Spleen (tissue), 11 donors: ENCODE results near the gene SLC1A5. TPM values are rescaled to one million over a fixed set of nuclear protein-coding genes. Genes with fewer than 3 reads are reported as not detected.

ENCODE experiments used
- DNase-seq: peaks from one replicate; pipeline ENCODE4 v3.0.0-alpha.2; 2020
- H3K27ac ChIP-seq, 8 donors: fragments of 200-600 bp; sonication (generic) in 7 of 8; 1 replicate in 4 of 8; 2 replicates in 4 of 8; pipeline versions ENCODE4 v1.5.0 to v1.8.0; 2016 to 2021; ENCODE audit warnings: inconsistent platforms in 4 of 8, mild to moderate bottlenecking in 4 of 8, moderate library complexity in 1 of 8
- H3K27me3 ChIP-seq, 7 donors: fragments of 200-600 bp; sonication (generic) in 6 of 7; replicated peaks in 1 of 7; 1 replicate in 4 of 7; 2 replicates in 3 of 7; pipeline versions ENCODE4 v1.5.0 to v1.8.0; 2016 to 2021; ENCODE audit warnings: inconsistent platforms in 3 of 7, mild to moderate bottlenecking in 1 of 7
- H3K36me3 ChIP-seq, 6 donors: fragments of 200-600 bp; sonication (generic) in 5 of 6; 1 replicate in 4 of 6; 2 replicates in 2 of 6; pipeline versions ENCODE4 v1.5.0 to v1.8.0; 2016 to 2021; ENCODE audit warnings: inconsistent platforms in 2 of 6
- H3K4me1 ChIP-seq, 6 donors: fragments of 200-600 bp; sonication (generic) in 5 of 6; 1 replicate in 3 of 6; 2 replicates in 3 of 6; pipeline versions ENCODE4 v1.5.0 to v1.8.0; 2016 to 2021; ENCODE audit warnings: inconsistent platforms in 3 of 6
- H3K4me3 ChIP-seq, 8 donors: fragments of 200-600 bp; sonication (generic) in 7 of 8; 1 replicate in 4 of 8; 2 replicates in 4 of 8; pipeline versions ENCODE4 v1.5.0 to v1.8.0; 2016 to 2021; ENCODE audit warnings: inconsistent platforms in 4 of 8, mild to moderate bottlenecking in 4 of 8, moderate library complexity in 2 of 8
- H3K9me3 ChIP-seq, 8 donors: fragments of 200-600 bp; sonication (generic) in 7 of 8; 1 replicate in 4 of 8; 2 replicates in 4 of 8; pipeline versions ENCODE4 v1.5.0 to v1.8.0; 2016 to 2021; ENCODE audit warnings: inconsistent platforms in 4 of 8
- POLR2A ChIP-seq, 3 donors: fragments of 450-650 bp; IDR thresholded peaks; one replicate each; pipeline ENCODE4 v1.5.1; 2017; ENCODE audit warnings: antibody characterized with exemption in 3 of 3, mild to moderate bottlenecking in 1 of 3
- POLR2AphosphoS5 ChIP-seq, 3 donors: sonication (generic); formaldehyde crosslinking; IDR thresholded peaks; one replicate each; pipeline ENCODE4 v1.5.1; 2017; ENCODE audit warnings: antibody characterized with exemption in 3 of 3
- WGBS, 5 donors: extraction: QIAGEN DNeasy Blood & Tissue Kit in 3 of 5; methylation state at CpG; one replicate each; pipeline versions ENCODE4 v1.1.5 to v1.1.7; 2013 to 2018; 5-methylcytosine and 5-hydroxymethylcytosine counted together
- intact Hi-C: fragments of 100-400 bp; cut with DNase I; formaldehyde crosslinking; loops from one replicate; pipeline ENCODE4 v1.15.0; 2023; ENCODE audit warnings: low total_unique reads
- polyA plus RNA-seq, 3 donors: library from polyadenylated mRNA; stranded (reverse); fragments of 200-250 nt; gene quantifications; one replicate each; pipeline ENCODE4 v1.2.1, GENCODE V29; 2013
- total RNA-seq, 7 donors: library from RNA; depleted of rRNA in 3 of 7; stranded (reverse); fragments of >200 nt in 3 of 7; fragmentation: NEBNext Ultra II Directional in 4 of 7; extraction: Animal tissue kit (Norgen Biotek cat#: 25700) in 4 of 7; gene quantifications; one replicate each; pipeline versions ENCODE4 v1.1.0 to v1.2.1, GENCODE V29; 2016 to 2021
- TF ChIP-seq, protein P1 (sequence below), 11 experiments: fragments of 200-600 bp in 7 of 11; fragments of 450-650 bp in 4 of 11; sonication (generic) in 4 of 11; IDR thresholded peaks in 8 of 11; conservative IDR thresholded peaks in 3 of 11; 1 replicate in 7 of 11; 2 replicates in 4 of 11; pipeline versions ENCODE4 v1.4.0 to v1.8.0; 2016 to 2021; ENCODE audit warnings: antibody characterized with exemption in 11 of 11, inconsistent platforms in 4 of 11, mild to moderate bottlenecking in 1 of 11
- donor health status: healthy with polysubstance abuse.
- donor health status: DM: no; HTN: no; CAD: no; lungs with moderate emphysema.
- donor health status: DM: no; HTN: no; CAD: no.
- donor health status: Bipolar disorder and iron deficiency.
- donor health status: healthy.
- donor health status: DM: no; HTN: no; CAD: no.
- donor health status: DM: yes; HTN: yes; CAD: no.

The SLC1A5 gene
- total and polyA plus RNA-seq, 10 donors, result 13.2 to 62.8 (median 48.0) TPM

DNA sequence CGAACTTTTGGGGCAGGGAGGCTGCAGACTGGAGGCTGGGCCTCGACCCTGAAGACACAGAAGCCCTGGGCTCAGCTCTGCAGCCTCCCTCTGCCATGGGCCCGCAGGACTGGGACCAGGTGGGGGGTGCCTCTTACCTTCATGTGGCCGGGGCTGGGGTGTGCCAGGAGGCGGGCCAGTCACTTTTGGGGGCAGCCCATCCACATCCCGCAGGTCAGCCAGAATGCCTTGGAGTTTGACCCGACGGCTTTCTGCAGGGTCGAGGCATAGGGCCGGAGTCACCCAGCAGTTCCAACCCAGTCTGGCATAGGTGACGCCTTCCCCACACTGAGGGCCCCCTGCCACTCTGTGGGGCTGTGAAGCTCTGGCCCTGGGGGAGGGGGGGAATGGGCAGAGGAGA, 60.6 kb downstream of the SLC1A5 start:
- Histone ChIP-seq H3K36me3 (peaks cover 0 to 100% (median 88%) of the 10 kb centered on the region in 6 donors), H3K27ac (peak overlapping the region; percentile 32 to 93 (median 67)), H3K9me3 (no peaks in the 10 kb centered on the region), H3K4me1 (peaks cover 47 to 100% (median 86%) of the 10 kb centered on the region in 6 donors), H3K27me3 (no peaks in the 10 kb centered on the region), H3K4me3 (peak overlapping the region in 3 of 8 donors; percentile 3 to 57 (median 33))
- 61 to 83% (median 74%) methylated on average over 5 to 11 of the region's 11 CpGs for WGBS, 5 donors
- TF ChIP-seq, protein P1, sequence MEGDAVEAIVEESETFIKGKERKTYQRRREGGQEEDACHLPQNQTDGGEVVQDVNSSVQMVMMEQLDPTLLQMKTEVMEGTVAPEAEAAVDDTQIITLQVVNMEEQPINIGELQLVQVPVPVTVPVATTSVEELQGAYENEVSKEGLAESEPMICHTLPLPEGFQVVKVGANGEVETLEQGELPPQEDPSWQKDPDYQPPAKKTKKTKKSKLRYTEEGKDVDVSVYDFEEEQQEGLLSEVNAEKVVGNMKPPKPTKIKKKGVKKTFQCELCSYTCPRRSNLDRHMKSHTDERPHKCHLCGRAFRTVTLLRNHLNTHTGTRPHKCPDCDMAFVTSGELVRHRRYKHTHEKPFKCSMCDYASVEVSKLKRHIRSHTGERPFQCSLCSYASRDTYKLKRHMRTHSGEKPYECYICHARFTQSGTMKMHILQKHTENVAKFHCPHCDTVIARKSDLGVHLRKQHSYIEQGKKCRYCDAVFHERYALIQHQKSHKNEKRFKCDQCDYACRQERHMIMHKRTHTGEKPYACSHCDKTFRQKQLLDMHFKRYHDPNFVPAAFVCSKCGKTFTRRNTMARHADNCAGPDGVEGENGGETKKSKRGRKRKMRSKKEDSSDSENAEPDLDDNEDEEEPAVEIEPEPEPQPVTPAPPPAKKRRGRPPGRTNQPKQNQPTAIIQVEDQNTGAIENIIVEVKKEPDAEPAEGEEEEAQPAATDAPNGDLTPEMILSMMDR (IDR thresholded peaks at IDR 0.05 in 8 of 11, conservative IDR thresholded peaks at IDR 0.05 in 3 of 11), result no peak
- no peak for TF ChIP-seq POLR2A (IDR thresholded peaks at IDR 0.05)
- peak; percentile 69 for DNase-seq
- intact Hi-C loops, result loop anchor here (2.0 kb wide), 1 partner anchor 23 kb away; no protein-coding TSS in a partner anchor

DNA sequence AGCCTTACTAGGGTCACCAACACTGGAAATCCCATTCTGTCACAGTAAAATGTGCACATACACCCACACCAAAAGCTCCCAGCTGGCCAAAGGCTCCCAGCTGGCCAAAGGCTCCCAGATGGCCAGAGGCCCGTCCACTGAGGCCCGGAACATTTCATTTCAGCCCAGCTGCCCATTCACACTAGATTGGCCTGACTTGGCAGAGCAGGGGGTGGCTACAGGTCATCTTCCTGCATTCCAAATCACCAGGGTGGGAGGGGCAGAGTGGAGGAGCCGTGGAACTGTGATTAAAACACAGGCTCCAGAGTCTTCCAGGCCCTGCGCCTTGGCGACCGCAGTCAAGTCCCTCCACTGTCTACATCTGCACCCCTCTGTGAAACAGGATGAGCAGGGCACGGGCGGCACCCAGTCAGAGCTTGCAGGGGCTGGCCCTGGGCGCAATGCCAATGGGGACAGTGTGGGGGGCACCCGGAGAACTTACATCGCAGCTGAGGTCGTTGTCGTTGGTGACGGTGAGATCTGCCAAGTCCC, 61.4 kb downstream of the SLC1A5 start:
- intact Hi-C loops, result no loop called here
- H3K27me3 ChIP-seq, result no peaks in the 10 kb centered on the region

DNA sequence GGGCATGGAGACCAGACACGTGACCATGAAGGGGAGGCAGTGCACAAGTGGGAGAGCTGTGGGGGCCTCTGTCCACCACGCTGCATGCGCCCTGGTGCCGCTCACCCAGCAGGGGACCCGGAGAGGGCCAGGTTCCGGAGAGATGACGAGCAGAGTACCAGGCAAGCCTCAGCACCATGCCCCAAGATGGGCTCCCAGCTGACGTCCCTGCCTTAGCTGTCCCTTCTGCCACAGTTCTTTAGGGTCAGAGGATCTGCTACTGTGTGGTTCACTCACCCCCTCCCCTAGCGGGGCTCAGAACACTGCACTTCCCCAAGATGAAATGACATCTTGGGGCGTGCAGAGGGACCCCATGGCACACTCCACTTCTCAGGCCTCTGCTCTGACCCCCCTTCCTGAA, 61.8 kb downstream of the SLC1A5 start:
- H3K27ac ChIP-seq, result peak overlapping the region in 7 of 8 donors; percentile 20 to 93 (median 73)

More for the DNA sequence above, 61.4 kb downstream of the SLC1A5 start:
- Histone ChIP-seq H3K4me3 (peak overlapping the region in 2 of 8 donors; percentile 33 to 57), H3K4me1 (peaks cover 52 to 100% (median 86%) of the 10 kb centered on the region in 6 donors), H3K9me3 (no peaks in the 10 kb centered on the region), H3K36me3 (peaks cover 0 to 100% (median 88%) of the 10 kb centered on the region in 6 donors), H3K27ac (peak overlapping the region in 7 of 8 donors; percentile 20 to 93 (median 73))
- peak; percentile 78 for DNase-seq
- WGBS, 5 donors, result 64 to 81% (median 74%) methylated on average over 11 to 14 of the region's 14 CpGs
- TF ChIP-seq POLR2AphosphoS5 (IDR thresholded peaks at IDR 0.05) (peak in 2 of 3 donors; percentile 33 to 47), POLR2A (IDR thresholded peaks at IDR 0.05) (no peak)

DNA sequence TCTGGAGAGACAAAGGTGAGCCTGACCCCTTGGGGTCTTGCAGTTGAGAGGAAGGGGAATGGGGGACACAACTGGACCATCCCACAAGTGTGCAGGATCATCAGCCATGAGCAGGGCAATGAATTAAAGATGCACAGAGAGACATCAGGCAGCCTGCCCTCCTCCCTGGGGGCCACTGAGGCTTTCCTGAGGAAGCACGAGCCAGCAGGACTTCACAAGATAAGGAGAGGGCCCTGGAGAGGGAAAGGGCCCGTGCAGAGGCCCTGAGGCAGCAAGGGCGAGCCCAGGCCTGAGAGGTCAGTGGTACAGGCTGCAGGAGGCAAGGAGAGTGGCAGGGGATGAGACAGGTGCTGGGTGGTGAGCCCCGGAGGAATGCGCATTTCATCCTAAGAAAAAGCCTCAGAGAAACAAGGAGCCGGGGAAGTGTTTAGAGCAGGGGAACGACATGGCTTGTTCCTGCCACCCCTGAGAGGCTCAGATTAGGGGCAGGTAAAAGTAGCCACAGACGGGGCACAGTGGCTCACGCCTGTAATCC, 62.5 kb downstream of the SLC1A5 start:
- 68 to 80% (median 75%) methylated on average over 9 of the region's 9 CpGs for WGBS, 5 donors
- TF ChIP-seq, protein P1 (IDR thresholded peaks at IDR 0.05 in 8 of 11, conservative IDR thresholded peaks at IDR 0.05 in 3 of 11), result no peak
- TF ChIP-seq POLR2AphosphoS5 (IDR thresholded peaks at IDR 0.05), result peak; percentile 14 to 60 (median 44)
- H3K27me3 ChIP-seq, result no peaks in the 10 kb centered on the region
- peaks cover 48 to 100% (median 88%) of the 10 kb centered on the region in 6 donors for H3K4me1 ChIP-seq
- H3K9me3 ChIP-seq, result no peaks in the 10 kb centered on the region
- H3K27ac ChIP-seq, result peak overlapping the region in 6 of 8 donors; percentile 15 to 93 (median 69)
- H3K36me3 ChIP-seq, result peaks cover 0 to 100% (median 93%) of the 10 kb centered on the region in 6 donors
- H3K4me3 ChIP-seq, result peak overlapping the region in 2 of 8 donors; percentile 33 to 57
- no peak for DNase-seq
- intact Hi-C loops, result no loop called here

More for the DNA sequence above, 61.8 kb downstream of the SLC1A5 start:
- intact Hi-C loops, result no loop called here
- Histone ChIP-seq H3K36me3 (peaks cover 0 to 100% (median 90%) of the 10 kb centered on the region in 6 donors), H3K27me3 (no peaks in the 10 kb centered on the region), H3K9me3 (no peaks in the 10 kb centered on the region), H3K4me3 (peak overlapping the region in 2 of 8 donors; percentile 33 to 57), H3K4me1 (peaks cover 48 to 100% (median 87%) of the 10 kb centered on the region in 6 donors)
- no peak for DNase-seq
- TF ChIP-seq, protein P1 (IDR thresholded peaks at IDR 0.05 in 8 of 11, conservative IDR thresholded peaks at IDR 0.05 in 3 of 11), result no peak
- TF ChIP-seq POLR2A (IDR thresholded peaks at IDR 0.05) (no peak), POLR2AphosphoS5 (IDR thresholded peaks at IDR 0.05) (no peak)
- 65 to 83% (median 81%) methylated on average over 6 to 10 of the region's 10 CpGs for WGBS, 5 donors
